K562 (cell line): ENCODE measurements around the gene AMBP. TPM values are rescaled to one million over a fixed set of nuclear protein-coding genes. Genes with fewer than 3 reads are reported as not detected.

Source experiments
- ATAC-seq: fragments of 200-7000 bp; cut with Tn5 transposase; 3 replicates; pipeline ENCODE4 v1.9.1; 2020; ENCODE audit warnings: moderate library complexity
- BruUV-seq: library from RNA; stranded (reverse); fragments of 400-500 nt; replicated peaks from 2 replicates; lab custom pipeline; 2021; lab: Mats Ljungman, UMichigan
- CTCF ChIA-PET: fragments of 300-600 bp; formaldehyde crosslinking; extraction: SDS; loops from one replicate; lab custom pipeline; 2021; ENCODE audit warnings: low intra/inter-chr PET ratio; lab: Yijun Ruan, JAX
- POLR2A ChIA-PET: fragments of 300-600, 350-650 bp; sonication (Branson Sonifier 250); formaldehyde crosslinking; extraction: SDS; loops from one replicate; lab custom pipeline; 2021; ENCODE audit warnings: antibody characterized with exemption, inconsistent platforms; lab: Yijun Ruan, JAX
- DNase-seq, 4 experiments: peaks; one replicate each; pipeline versions ENCODE4 v3.0.0 to v3.0.0-alpha.2; 2011 to 2018; ENCODE audit warnings: low spot score in 3 of 4, mixed read lengths in 3 of 4; ENCODE audit errors: extremely low read depth in 1 of 4
- FAIRE-seq: peaks from 2 replicates; lab custom pipeline; 2011; peaks lifted over from hg19 to GRCh38; lab: Jason Lieb, UNC
- H2AFZ ChIP-seq: 2 replicates; pipeline ENCODE4 v1.6.0; 2011; ENCODE audit warnings: low read depth, low read length, control low read depth, inconsistent platforms
- H3K27ac ChIP-seq: fragments of 200-600 bp; 3 replicates; pipeline ENCODE4 v1.8.0; 2011; ENCODE audit warnings: low read depth, mild to moderate bottlenecking, control low read depth, inconsistent platforms, low read length, moderate library complexity, mixed read lengths; ENCODE audit errors: extremely low read depth
- H3K27me3 ChIP-seq, 2 experiments: fragments of 300-600 bp in 1 of 2; 2 replicates in 1 of 2; 3 replicates in 1 of 2; pipeline versions ENCODE4 v1.6.0 to v1.8.0; 2011; ENCODE audit warnings: inconsistent platforms in 2 of 2, low read length in 2 of 2, mild to moderate bottlenecking in 1 of 2, mixed read lengths in 1 of 2, moderate library complexity in 1 of 2; ENCODE audit not compliant: control insufficient read depth in 2 of 2, insufficient read depth in 2 of 2
- H3K36me3 ChIP-seq: fragments of 300-600 bp; 3 replicates; pipeline ENCODE4 v1.8.0; 2011; ENCODE audit warnings: mild to moderate bottlenecking, low read length, inconsistent platforms; ENCODE audit not compliant: control insufficient read depth, insufficient read depth
- H3K4me1 ChIP-seq, 2 experiments: fragments of 200-600 bp in 1 of 2; replicated peaks in 1 of 2; 2 replicates in 1 of 2; 3 replicates in 1 of 2; pipeline versions ENCODE4 v1.5.1 to v1.8.0; 2011; ENCODE audit warnings: inconsistent platforms in 2 of 2, low read length in 2 of 2, mild to moderate bottlenecking in 1 of 2, mixed read lengths in 1 of 2, moderate library complexity in 1 of 2; ENCODE audit not compliant: control insufficient read depth in 2 of 2, insufficient read depth in 2 of 2
- H3K4me2 ChIP-seq: 2 replicates; pipeline ENCODE4 v1.6.1; 2011; ENCODE audit warnings: low read length, control low read depth, inconsistent platforms, mixed read lengths; ENCODE audit not compliant: insufficient read depth
- H3K4me3 ChIP-seq: fragments of 200-600 bp; sonication (generic), shearing (Covaris generic); 2 replicates; pipeline ENCODE4 v1.5.1; 2016; ENCODE audit warnings: control low read depth, inconsistent platforms
- H3K79me2 ChIP-seq: fragments of 200-600 bp; 3 replicates; pipeline ENCODE4 v1.8.0; 2011; ENCODE audit warnings: low read length, inconsistent platforms; ENCODE audit not compliant: control insufficient read depth, insufficient read depth
- H3K9ac ChIP-seq, 2 experiments: 2 replicates each; pipeline versions ENCODE4 v1.6.0 to v1.6.1; 2011; ENCODE audit warnings: low read depth in 2 of 2, low read length in 2 of 2, control low read depth in 1 of 2, inconsistent platforms in 1 of 2, mild to moderate bottlenecking in 1 of 2, mixed read lengths in 1 of 2; ENCODE audit not compliant: insufficient read depth in 1 of 2
- H3K9me1 ChIP-seq: one replicate; pipeline ENCODE4 v1.6.0; 2011; ENCODE audit warnings: inconsistent platforms, mild to moderate bottlenecking, low read length, moderate library complexity; ENCODE audit not compliant: control insufficient read depth, insufficient read depth
- H3K9me3 ChIP-seq: replicated peaks from 2 replicates; pipeline ENCODE4 v1.5.1; 2011; ENCODE audit warnings: low read depth, low read length, inconsistent platforms; ENCODE audit not compliant: control insufficient read depth, insufficient read depth
- H4K20me1 ChIP-seq: replicated peaks from 2 replicates; pipeline ENCODE4 v1.6.1; 2011; ENCODE audit warnings: low read length, inconsistent platforms, mixed read lengths; ENCODE audit not compliant: control insufficient read depth, insufficient read depth
- ASH1L ChIP-seq: fragments of 450-650 bp; IDR thresholded peaks from 2 replicates; pipeline ENCODE4 v1.6.1; 2018; ENCODE audit warnings: borderline replicate concordance, mild to moderate bottlenecking, low read depth; ENCODE audit not compliant: partially characterized antibody
- BRF1 ChIP-seq: IDR thresholded peaks from 3 replicates; pipeline ENCODE4 v1.6.1; 2011; ENCODE audit warnings: borderline replicate concordance, mild to moderate bottlenecking; ENCODE audit not compliant: insufficient read length; ENCODE audit errors: extremely low read depth
- CCNT2 ChIP-seq: IDR thresholded peaks from 2 replicates; pipeline ENCODE4 v1.6.1; 2011; ENCODE audit warnings: borderline replicate concordance, low read depth, mild to moderate bottlenecking, moderate library complexity, mixed read lengths, low read length; ENCODE audit not compliant: insufficient read length; ENCODE audit errors: extremely low read depth
- PURB ChIP-seq: sonication (generic); formaldehyde crosslinking; IDR thresholded peaks from 2 replicates; pipeline ENCODE4 v1.9.0; 2021; ENCODE audit warnings: low read depth, mild to moderate bottlenecking, missing genetic modification reagents
- RUNX1 ChIP-seq: sonication (generic); IDR thresholded peaks from 2 replicates; pipeline ENCODE4 v1.6.1; 2016; ENCODE audit warnings: antibody characterized with exemption, low read depth
- SMAD3 ChIP-seq: fragments of 450-650 bp; formaldehyde crosslinking; conservative IDR thresholded peaks from 2 replicates; pipeline ENCODE4 v1.4.0; 2020; ENCODE audit warnings: mild to moderate bottlenecking
- WHSC1 ChIP-seq: IDR thresholded peaks from one replicate; pipeline ENCODE4 v1.6.1; 2012; ENCODE audit warnings: low read length, control low read depth, inconsistent platforms
- XRCC4 ChIP-seq: IDR thresholded peaks from one replicate; pipeline ENCODE4 v1.6.1; 2011; ENCODE audit not compliant: insufficient read depth, insufficient read length; ENCODE audit errors: extremely low read depth
- WGBS: fragments of 100-300 bp; shearing (Covaris generic); methylation state at CpG from one replicate; pipeline ENCODE4 v1.1.6; 2016; ENCODE audit warnings: low coverage, mixed read lengths; ENCODE audit not compliant: insufficient coverage; ENCODE audit errors: missing lambda C conversion rate; 5-methylcytosine and 5-hydroxymethylcytosine counted together
- in situ Hi-C: fragments of 300-500 bp; cut with MboI; formaldehyde crosslinking; loops from 4 replicates; pipeline ENCODE4 v1.15.0; 2018; ENCODE audit warnings: inconsistent platforms, mixed read lengths
- intact Hi-C: fragments of 100-400 bp; cut with micrococcal nuclease; formaldehyde crosslinking; loops from 2 replicates; pipeline ENCODE4 v1.14.2; 2022
- polyA plus RNA-seq, 8 experiments: library from polyadenylated mRNA; depleted of rRNA in 4 of 8; stranded (reverse) in 5 of 8; unstranded in 3 of 8; fragments of >200 nt; fragmentation: Nextera tagmentation in 2 of 8; fragmentation: Illumina TruSeq in 1 of 8; extraction: Ambion mirVana in 2 of 8; extraction: Trizol in 1 of 8; gene quantifications; 2 replicates each; pipeline versions ENCODE4 v1.2.1 to v1.2.3, GENCODE V29; 2011 to 2014; ENCODE audit warnings: inconsistent platforms in 1 of 8, missing spikeins in 1 of 8
- total RNA-seq, 7 experiments: library from RNA; depleted of rRNA in 6 of 7; stranded (reverse); fragments of >200 nt in 6 of 7; fragmentation: Illumina TruSeq in 2 of 7; extraction: Trizol in 2 of 7; gene quantifications; 2 replicates each; pipeline versions ENCODE4 v1.2.1 to v1.2.3, GENCODE V29; 2011 to 2021; ENCODE audit warnings: low replicate concordance in 1 of 7
- TF ChIP-seq, protein P1 (sequence below): fragments of 250-450 bp; sonication (Bioruptor Pico); IDR thresholded peaks from 2 replicates; pipeline ENCODE4 v1.4.0; 2020
- TF ChIP-seq, protein P2 (sequence below): fragments of 450-650 bp; IDR thresholded peaks from 2 replicates; pipeline ENCODE4 v1.6.1; 2016
- TF ChIP-seq, protein P3 (sequence below): sonication (generic); formaldehyde crosslinking; IDR thresholded peaks from 2 replicates; pipeline ENCODE4 v1.9.0; 2022; ENCODE audit warnings: mild to moderate bottlenecking, missing genetic modification reagents
- TF ChIP-seq, protein P4 (sequence below): fragments of 200-800 bp; sonication (Bioruptor generic); IDR thresholded peaks from 2 replicates; pipeline ENCODE4 v1.6.1; 2017; ENCODE audit warnings: missing genetic modification characterization, missing compliant biosample characterization

Gene AMBP
- total and polyA plus RNA-seq, 9 of the 15 experiments (the other 6 are each of a cell fraction or from before 2014, with no cell fraction given) = 1.3 TPM; not detected in 8

DNA sequence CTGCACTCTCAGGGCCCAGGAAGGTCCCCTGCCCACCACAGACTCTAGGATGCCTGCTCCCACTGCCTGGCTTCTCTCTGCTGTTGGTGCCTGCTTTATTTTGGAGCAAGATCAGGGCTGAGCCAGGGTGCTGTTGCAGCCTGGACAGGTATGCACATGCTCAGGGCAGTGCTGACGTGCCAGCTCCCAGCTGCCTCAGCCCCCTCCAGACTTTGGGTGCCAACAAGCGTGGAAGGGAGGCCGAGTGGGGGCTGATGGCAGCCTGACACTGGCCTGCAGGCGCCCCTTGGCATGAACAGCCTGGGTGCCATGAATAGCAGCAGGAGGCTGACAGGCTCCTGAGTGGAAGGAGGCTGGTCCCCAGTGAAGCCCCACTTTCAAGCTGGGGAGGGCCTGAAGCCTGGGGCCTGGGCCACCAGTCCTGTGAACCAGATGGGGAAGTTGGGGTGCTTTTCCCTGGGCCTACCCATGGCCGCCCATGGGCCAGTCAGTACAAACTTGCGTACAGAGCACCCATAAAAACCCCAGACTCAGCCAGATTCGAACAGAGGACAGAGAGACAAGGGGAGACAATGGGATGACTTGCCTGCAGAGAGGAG is 6.8 kb downstream of the AMBP start:
- no peaks in the 10 kb centered on the region for H3K9me3 ChIP-seq
- H3K4me1 ChIP-seq = no peaks in the 10 kb centered on the region; a peak in 1 of 5 replicates
- CTCF ChIA-PET = no interaction called here
- BruUV-seq = no TSS peak
- H3K9ac ChIP-seq = no peak overlapping the region
- no peak overlapping the region for H2AFZ ChIP-seq
- no peaks in the 10 kb centered on the region for H3K79me2 ChIP-seq
- no peak for DNase-seq
- FAIRE-seq = no peak
- WGBS = 2% methylated on average over 7 of the region's 7 CpGs
- no peak overlapping the region for H3K4me2 ChIP-seq
- intact Hi-C loops (no loop called here), in situ Hi-C loops (no loop called here)
- ATAC-seq = no peak
- H3K9me1 ChIP-seq = no peaks in the 10 kb centered on the region
- no peak for TF ChIP-seq ASH1L
- TF ChIP-seq PURB (CRISPR knock-in tag) = no peak
- TF ChIP-seq BRF1 = no peak
- TF ChIP-seq, protein P1, sequence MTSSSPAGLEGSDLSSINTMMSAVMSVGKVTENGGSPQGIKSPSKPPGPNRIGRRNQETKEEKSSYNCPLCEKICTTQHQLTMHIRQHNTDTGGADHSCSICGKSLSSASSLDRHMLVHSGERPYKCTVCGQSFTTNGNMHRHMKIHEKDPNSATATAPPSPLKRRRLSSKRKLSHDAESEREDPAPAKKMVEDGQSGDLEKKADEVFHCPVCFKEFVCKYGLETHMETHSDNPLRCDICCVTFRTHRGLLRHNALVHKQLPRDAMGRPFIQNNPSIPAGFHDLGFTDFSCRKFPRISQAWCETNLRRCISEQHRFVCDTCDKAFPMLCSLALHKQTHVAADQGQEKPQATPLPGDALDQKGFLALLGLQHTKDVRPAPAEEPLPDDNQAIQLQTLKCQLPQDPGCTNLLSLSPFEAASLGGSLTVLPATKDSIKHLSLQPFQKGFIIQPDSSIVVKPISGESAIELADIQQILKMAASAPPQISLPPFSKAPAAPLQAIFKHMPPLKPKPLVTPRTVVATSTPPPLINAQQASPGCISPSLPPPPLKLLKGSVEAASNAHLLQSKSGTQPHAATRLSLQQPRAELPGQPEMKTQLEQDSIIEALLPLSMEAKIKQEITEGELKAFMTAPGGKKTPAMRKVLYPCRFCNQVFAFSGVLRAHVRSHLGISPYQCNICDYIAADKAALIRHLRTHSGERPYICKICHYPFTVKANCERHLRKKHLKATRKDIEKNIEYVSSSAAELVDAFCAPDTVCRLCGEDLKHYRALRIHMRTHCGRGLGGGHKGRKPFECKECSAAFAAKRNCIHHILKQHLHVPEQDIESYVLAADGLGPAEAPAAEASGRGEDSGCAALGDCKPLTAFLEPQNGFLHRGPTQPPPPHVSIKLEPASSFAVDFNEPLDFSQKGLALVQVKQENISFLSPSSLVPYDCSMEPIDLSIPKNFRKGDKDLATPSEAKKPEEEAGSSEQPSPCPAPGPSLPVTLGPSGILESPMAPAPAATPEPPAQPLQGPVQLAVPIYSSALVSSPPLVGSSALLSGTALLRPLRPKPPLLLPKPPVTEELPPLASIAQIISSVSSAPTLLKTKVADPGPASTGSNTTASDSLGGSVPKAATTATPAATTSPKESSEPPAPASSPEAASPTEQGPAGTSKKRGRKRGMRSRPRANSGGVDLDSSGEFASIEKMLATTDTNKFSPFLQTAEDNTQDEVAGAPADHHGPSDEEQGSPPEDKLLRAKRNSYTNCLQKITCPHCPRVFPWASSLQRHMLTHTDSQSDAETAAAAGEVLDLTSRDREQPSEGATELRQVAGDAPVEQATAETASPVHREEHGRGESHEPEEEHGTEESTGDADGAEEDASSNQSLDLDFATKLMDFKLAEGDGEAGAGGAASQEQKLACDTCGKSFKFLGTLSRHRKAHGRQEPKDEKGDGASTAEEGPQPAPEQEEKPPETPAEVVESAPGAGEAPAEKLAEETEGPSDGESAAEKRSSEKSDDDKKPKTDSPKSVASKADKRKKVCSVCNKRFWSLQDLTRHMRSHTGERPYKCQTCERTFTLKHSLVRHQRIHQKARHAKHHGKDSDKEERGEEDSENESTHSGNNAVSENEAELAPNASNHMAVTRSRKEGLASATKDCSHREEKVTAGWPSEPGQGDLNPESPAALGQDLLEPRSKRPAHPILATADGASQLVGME = no peak
- no peak for TF ChIP-seq SMAD3 (CRISPR knock-in tag)
- TF ChIP-seq CCNT2 = no peak
- no peak for TF ChIP-seq XRCC4
- no peak for TF ChIP-seq WHSC1
- TF ChIP-seq, protein P2, sequence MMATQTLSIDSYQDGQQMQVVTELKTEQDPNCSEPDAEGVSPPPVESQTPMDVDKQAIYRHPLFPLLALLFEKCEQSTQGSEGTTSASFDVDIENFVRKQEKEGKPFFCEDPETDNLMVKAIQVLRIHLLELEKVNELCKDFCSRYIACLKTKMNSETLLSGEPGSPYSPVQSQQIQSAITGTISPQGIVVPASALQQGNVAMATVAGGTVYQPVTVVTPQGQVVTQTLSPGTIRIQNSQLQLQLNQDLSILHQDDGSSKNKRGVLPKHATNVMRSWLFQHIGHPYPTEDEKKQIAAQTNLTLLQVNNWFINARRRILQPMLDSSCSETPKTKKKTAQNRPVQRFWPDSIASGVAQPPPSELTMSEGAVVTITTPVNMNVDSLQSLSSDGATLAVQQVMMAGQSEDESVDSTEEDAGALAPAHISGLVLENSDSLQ = no peak
- TF ChIP-seq, protein P3, sequence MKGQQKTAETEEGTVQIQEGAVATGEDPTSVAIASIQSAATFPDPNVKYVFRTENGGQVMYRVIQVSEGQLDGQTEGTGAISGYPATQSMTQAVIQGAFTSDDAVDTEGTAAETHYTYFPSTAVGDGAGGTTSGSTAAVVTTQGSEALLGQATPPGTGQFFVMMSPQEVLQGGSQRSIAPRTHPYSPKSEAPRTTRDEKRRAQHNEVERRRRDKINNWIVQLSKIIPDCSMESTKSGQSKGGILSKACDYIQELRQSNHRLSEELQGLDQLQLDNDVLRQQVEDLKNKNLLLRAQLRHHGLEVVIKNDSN = no peak
- TF ChIP-seq RUNX1 = no peak
- TF ChIP-seq, protein P4, sequence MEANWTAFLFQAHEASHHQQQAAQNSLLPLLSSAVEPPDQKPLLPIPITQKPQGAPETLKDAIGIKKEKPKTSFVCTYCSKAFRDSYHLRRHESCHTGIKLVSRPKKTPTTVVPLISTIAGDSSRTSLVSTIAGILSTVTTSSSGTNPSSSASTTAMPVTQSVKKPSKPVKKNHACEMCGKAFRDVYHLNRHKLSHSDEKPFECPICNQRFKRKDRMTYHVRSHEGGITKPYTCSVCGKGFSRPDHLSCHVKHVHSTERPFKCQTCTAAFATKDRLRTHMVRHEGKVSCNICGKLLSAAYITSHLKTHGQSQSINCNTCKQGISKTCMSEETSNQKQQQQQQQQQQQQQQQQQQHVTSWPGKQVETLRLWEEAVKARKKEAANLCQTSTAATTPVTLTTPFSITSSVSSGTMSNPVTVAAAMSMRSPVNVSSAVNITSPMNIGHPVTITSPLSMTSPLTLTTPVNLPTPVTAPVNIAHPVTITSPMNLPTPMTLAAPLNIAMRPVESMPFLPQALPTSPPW (CRISPR knock-in tag) = no peak
- POLR2A ChIA-PET = no interaction called here
- H3K36me3 ChIP-seq = no peaks in the 10 kb centered on the region
- peaks cover 0 to 9% of the 10 kb centered on the region in 2 experiments; a peak in 3 of 5 replicates for H3K27me3 ChIP-seq
- H4K20me1 ChIP-seq = no peaks in the 10 kb centered on the region
- H3K4me3 ChIP-seq = no peak overlapping the region
- no peak overlapping the region for H3K27ac ChIP-seq
